ENCODE data around the gene CD248.

CD248 gene

DNA sequence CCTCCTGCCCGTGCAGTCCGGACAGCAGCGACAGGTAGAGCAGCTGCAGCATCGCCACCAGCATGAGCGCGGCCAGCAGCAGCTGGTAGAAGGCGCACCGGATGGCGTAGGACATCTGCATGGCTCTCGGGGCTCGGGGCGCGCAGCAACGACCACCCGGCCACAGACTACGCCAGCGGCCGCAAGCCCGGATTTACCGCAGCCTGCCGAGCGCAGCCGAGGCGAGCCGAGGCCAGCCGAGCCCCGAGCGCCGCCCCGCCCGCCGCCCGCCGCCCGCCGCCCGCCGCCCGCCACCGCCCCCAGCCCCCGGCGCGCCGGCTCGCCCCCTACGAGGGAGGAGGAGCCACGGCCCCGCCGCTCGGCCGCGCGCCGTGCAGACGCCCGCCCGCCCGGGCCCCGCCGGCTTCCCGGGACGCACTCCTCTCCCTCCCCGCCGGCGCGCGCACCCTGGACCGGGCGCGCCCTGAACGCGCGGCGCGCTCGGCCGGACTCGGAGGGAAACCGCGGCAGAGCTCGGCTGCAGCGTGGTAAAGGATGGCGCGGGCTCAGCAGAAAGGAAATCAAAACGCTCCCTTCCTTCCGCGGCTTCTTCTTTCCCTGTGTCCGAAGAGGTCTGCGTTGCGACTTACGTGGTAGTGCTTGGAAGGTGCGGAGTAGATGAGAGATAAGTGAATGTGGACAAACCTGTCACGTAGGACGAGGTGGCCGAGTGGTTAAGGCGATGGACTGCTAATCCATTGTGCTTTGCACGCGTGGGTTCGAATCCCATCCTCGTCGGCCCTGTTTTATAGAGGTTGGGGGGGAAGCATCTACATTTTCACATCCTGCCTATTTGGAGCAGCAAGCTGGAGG, 30.8 kb upstream of the CD248 start, which contains the start of gene B4GAT1 (continued):
- TF ChIP-seq, protein P1, sequence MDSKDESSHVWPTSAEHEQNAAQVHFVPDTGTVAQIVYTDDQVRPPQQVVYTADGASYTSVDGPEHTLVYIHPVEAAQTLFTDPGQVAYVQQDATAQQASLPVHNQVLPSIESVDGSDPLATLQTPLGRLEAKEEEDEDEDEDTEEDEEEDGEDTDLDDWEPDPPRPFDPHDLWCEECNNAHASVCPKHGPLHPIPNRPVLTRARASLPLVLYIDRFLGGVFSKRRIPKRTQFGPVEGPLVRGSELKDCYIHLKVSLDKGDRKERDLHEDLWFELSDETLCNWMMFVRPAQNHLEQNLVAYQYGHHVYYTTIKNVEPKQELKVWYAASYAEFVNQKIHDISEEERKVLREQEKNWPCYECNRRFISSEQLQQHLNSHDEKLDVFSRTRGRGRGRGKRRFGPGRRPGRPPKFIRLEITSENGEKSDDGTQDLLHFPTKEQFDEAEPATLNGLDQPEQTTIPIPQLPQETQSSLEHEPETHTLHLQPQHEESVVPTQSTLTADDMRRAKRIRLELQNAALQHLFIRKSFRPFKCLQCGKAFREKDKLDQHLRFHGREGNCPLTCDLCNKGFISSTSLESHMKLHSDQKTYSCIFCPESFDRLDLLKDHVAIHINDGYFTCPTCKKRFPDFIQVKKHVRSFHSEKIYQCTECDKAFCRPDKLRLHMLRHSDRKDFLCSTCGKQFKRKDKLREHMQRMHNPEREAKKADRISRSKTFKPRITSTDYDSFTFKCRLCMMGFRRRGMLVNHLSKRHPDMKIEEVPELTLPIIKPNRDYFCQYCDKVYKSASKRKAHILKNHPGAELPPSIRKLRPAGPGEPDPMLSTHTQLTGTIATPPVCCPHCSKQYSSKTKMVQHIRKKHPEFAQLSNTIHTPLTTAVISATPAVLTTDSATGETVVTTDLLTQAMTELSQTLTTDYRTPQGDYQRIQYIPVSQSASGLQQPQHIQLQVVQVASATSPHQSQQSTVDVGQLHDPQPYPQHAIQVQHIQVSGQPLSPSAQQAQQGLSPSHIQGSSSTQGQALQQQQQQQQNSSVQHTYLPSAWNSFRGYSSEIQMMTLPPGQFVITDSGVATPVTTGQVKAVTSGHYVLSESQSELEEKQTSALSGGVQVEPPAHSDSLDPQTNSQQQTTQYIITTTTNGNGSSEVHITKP (tag by site-specific recombination; IDR thresholded peaks at IDR 0.05): no peak; the same call in 1 of the 2 replicates
- TF ChIP-seq ZNF596 (tag by site-specific recombination; IDR thresholded peaks at IDR 0.05) (no peak), ZSCAN16 (tag by site-specific recombination; IDR thresholded peaks at IDR 0.05) (no peak), MEIS1 (CRISPR knock-in tag; IDR thresholded peaks at IDR 0.05; ENCODE audit: borderline replicate concordance) (no peak), ZNF350 (tag by site-specific recombination; IDR thresholded peaks at IDR 0.05) (no peak), ZNF600 (tag by site-specific recombination; IDR thresholded peaks at IDR 0.05) (peak; percentile 42), HOXA7 (CRISPR knock-in tag; IDR thresholded peaks at IDR 0.05; ENCODE audit: borderline replicate concordance) (no peak), ZNF501 (tag by site-specific recombination; IDR thresholded peaks at IDR 0.05) (peak; percentile 89), ZBTB1 (tag by site-specific recombination; IDR thresholded peaks at IDR 0.05) (no peak), ZNF843 (tag by site-specific recombination; IDR thresholded peaks at IDR 0.05) (peak; percentile 52; the same call in 1 of the 2 replicates), ZNF610 (tag by site-specific recombination; IDR thresholded peaks at IDR 0.05; ENCODE audit: borderline replicate concordance) (no peak), ZNF544 (tag by site-specific recombination; IDR thresholded peaks at IDR 0.05) (no peak), ZNF292 (tag by site-specific recombination; IDR thresholded peaks at IDR 0.05; ENCODE audit: borderline replicate concordance, low read depth) (no peak), ZNF302 (tag by site-specific recombination; IDR thresholded peaks at IDR 0.05; ENCODE audit: low read depth) (no peak), GLI4 (tag by site-specific recombination; IDR thresholded peaks at IDR 0.05) (0 out of 2 replicates have a peak, but pooled peaks have one; percentile 26), ZXDB (tag by site-specific recombination; IDR thresholded peaks at IDR 0.05) (peak; percentile 46; the same call in 1 of the 2 replicates), ZNF423 (tag by site-specific recombination; IDR thresholded peaks at IDR 0.05) (no peak)
- TF ChIP-seq, protein P2, sequence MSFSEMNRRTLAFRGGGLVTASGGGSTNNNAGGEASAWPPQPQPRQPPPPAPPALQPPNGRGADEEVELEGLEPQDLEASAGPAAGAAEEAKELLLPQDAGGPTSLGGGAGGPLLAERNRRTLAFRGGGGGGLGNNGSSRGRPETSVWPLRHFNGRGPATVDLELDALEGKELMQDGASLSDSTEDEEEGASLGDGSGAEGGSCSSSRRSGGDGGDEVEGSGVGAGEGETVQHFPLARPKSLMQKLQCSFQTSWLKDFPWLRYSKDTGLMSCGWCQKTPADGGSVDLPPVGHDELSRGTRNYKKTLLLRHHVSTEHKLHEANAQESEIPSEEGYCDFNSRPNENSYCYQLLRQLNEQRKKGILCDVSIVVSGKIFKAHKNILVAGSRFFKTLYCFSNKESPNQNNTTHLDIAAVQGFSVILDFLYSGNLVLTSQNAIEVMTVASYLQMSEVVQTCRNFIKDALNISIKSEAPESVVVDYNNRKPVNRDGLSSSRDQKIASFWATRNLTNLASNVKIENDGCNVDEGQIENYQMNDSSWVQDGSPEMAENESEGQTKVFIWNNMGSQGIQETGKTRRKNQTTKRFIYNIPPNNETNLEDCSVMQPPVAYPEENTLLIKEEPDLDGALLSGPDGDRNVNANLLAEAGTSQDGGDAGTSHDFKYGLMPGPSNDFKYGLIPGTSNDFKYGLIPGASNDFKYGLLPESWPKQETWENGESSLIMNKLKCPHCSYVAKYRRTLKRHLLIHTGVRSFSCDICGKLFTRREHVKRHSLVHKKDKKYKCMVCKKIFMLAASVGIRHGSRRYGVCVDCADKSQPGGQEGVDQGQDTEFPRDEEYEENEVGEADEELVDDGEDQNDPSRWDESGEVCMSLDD (tag by site-specific recombination; IDR thresholded peaks at IDR 0.05): 0 out of 2 replicates have a peak, but pooled peaks have one; percentile 29
- TF ChIP-seq, protein P3, sequence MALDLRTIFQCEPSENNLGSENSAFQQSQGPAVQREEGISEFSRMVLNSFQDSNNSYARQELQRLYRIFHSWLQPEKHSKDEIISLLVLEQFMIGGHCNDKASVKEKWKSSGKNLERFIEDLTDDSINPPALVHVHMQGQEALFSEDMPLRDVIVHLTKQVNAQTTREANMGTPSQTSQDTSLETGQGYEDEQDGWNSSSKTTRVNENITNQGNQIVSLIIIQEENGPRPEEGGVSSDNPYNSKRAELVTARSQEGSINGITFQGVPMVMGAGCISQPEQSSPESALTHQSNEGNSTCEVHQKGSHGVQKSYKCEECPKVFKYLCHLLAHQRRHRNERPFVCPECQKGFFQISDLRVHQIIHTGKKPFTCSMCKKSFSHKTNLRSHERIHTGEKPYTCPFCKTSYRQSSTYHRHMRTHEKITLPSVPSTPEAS (tag by site-specific recombination; IDR thresholded peaks at IDR 0.05): peak; percentile 57
- TF ChIP-seq, protein P4, sequence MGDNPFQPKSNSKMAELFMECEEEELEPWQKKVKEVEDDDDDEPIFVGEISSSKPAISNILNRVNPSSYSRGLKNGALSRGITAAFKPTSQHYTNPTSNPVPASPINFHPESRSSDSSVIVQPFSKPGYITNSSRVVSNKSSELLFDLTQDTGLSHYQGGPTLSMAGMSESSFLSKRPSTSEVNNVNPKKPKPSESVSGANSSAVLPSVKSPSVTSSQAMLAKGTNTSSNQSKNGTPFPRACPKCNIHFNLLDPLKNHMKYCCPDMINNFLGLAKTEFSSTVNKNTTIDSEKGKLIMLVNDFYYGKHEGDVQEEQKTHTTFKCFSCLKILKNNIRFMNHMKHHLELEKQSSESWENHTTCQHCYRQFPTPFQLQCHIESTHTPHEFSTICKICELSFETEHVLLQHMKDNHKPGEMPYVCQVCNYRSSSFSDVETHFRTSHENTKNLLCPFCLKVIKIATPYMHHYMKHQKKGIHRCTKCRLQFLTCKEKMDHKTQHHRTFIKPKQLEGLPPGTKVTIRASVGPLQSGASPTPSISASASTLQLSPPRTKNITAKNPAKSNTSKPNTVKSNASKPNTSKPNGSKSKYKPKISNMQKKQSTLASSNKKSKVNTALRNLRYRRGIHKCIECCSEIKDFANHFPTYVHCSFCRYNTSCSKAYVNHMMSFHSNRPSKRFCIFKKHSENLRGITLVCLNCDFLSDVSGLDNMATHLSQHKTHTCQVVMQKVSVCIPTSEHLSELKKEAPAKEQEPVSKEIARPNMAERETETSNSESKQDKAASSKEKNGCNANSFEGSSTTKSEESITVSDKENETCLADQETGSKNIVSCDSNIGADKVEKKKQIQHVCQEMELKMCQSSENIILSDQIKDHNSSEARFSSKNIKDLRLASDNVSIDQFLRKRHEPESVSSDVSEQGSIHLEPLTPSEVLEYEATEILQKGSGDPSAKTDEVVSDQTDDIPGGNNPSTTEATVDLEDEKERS (tag by site-specific recombination; IDR thresholded peaks at IDR 0.05): no peak
- TF ChIP-seq, protein P5, sequence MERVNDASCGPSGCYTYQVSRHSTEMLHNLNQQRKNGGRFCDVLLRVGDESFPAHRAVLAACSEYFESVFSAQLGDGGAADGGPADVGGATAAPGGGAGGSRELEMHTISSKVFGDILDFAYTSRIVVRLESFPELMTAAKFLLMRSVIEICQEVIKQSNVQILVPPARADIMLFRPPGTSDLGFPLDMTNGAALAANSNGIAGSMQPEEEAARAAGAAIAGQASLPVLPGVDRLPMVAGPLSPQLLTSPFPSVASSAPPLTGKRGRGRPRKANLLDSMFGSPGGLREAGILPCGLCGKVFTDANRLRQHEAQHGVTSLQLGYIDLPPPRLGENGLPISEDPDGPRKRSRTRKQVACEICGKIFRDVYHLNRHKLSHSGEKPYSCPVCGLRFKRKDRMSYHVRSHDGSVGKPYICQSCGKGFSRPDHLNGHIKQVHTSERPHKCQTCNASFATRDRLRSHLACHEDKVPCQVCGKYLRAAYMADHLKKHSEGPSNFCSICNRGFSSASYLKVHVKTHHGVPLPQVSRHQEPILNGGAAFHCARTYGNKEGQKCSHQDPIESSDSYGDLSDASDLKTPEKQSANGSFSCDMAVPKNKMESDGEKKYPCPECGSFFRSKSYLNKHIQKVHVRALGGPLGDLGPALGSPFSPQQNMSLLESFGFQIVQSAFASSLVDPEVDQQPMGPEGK (tag by site-specific recombination; IDR thresholded peaks at IDR 0.05): peak; percentile 84
- TF ChIP-seq, protein P6, sequence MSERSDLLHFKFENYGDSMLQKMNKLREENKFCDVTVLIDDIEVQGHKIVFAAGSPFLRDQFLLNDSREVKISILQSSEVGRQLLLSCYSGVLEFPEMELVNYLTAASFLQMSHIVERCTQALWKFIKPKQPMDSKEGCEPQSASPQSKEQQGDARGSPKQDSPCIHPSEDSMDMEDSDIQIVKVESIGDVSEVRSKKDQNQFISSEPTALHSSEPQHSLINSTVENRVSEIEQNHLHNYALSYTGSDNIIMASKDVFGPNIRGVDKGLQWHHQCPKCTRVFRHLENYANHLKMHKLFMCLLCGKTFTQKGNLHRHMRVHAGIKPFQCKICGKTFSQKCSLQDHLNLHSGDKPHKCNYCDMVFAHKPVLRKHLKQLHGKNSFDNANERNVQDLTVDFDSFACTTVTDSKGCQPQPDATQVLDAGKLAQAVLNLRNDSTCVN (tag by site-specific recombination; optimal IDR thresholded peaks at IDR 0.05): peak; percentile 86
- TF ChIP-seq, protein P7, sequence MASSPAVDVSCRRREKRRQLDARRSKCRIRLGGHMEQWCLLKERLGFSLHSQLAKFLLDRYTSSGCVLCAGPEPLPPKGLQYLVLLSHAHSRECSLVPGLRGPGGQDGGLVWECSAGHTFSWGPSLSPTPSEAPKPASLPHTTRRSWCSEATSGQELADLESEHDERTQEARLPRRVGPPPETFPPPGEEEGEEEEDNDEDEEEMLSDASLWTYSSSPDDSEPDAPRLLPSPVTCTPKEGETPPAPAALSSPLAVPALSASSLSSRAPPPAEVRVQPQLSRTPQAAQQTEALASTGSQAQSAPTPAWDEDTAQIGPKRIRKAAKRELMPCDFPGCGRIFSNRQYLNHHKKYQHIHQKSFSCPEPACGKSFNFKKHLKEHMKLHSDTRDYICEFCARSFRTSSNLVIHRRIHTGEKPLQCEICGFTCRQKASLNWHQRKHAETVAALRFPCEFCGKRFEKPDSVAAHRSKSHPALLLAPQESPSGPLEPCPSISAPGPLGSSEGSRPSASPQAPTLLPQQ (tag by site-specific recombination; IDR thresholded peaks at IDR 0.05): peak; percentile 87
